HG02938 (cell line): Measurements from ENCODE around the gene ROBO2.

Source experiments
- ATAC-seq: cut with Tn5 transposase; IDR thresholded peaks from one replicate; pipeline ENCODE4 v1.9.1; 2021; ENCODE audit warnings: mild to moderate bottlenecking, moderate library complexity; ENCODE audit not compliant: unreplicated experiment

Gene ROBO2

DNA sequence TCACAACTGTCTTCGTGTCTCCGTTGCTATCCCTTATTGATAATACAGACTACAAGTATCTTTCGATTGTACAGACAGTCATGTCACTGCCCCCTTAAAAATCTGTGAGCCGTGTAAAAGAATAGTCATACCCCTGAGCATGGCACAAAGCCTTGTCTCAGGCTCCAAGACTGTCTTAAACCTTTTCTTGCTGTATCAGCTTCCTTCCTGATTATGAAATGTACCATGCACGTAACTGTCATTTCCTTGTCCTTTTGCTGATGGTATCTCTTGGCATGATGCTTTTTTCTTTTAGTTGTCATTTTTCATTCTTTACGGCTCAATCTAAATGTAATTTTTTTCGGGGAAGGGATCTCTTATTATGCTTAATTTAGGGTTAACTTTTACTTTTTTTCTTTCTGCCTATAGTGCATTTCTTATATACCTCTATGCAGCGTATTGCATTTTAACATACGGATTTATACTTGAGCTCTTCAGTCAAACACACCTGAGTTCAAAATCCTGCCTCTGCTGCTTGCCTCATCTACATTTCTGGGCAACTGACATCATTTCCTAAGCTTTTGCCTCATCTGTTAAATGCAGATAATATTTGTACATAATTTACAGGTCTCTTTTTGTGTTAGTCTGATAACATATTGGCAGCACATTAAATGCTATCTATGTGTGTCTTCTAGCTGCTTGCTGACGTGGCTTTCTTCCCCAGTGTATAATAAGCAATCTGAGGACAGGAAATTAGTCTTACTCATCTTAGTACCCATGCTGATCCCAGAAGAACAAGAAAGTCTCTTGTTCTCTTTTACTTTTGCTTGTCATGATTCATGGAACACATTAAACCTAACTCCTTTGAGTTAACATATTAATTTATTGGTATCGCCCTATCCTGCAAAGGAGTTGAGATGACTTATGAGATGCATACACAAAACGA is 57.3 kb downstream of the ROBO2 start:
- ATAC-seq = no peak

GRCh38 chr3:77102951-77103769 is 63.3 kb downstream of the ROBO2 start:
- ATAC-seq = no peak

GRCh38 chr3:77122652-77123051 is 82.8 kb downstream of the ROBO2 start:
- ATAC-seq = no peak

DNA sequence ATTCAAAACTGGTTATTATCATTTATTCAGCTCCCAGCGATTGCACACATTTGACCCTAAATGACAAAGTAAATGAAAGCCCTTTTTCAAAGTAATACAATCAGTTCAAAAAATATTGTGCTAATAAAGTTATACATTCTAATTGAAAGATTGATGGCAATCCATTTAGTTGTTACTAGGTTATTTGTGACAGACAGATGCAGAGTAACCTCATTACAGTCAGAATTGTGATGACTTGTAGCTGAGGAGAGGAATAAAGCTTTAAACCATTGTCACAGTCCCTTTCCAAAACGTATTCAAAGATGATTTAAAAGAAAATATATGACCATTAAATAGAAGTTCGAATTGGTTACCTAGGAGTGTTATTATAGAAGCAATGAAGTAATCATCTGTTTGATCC is 86.1 kb downstream of the ROBO2 start:
- no peak for ATAC-seq

DNA sequence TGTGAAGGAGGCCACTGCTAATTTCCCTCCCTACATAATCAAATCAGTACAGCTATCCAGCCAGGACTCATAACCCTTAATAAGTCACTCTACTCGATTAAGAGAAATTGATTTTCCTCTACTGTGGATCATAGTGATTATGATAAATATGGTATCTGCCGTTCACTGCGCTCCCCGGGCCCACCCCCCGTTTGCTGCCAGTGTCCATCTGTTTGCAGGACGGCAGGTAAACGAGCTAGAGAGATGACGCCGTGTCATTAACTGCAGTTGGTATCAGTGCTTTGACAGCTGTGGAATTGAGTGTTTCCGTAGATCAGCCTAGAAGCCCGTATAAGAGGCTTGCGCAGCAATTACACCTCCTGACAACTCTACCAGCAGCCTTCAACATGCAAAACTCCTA is 94.9 kb downstream of the ROBO2 start:
- ATAC-seq = no peak

DNA sequence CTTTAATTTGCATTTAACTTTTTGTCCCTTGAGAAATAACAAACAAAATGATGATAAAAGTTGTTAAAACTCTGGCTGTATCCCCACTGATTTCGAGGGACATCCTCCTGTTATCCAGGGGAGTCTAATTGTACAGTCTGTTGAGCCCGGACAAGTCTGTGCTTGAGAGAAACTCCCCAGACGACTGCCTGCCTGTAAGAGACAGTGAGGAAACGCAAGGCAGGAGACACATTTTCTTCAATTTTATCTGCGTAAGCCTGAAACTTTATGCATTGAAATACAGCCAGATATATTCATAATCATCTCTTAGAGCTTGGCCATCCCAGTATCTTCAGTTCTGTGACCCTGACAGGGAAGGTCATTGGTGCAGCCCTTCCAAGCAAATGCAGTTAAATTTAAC is 97.7 kb downstream of the ROBO2 start:
- no peak for ATAC-seq

DNA sequence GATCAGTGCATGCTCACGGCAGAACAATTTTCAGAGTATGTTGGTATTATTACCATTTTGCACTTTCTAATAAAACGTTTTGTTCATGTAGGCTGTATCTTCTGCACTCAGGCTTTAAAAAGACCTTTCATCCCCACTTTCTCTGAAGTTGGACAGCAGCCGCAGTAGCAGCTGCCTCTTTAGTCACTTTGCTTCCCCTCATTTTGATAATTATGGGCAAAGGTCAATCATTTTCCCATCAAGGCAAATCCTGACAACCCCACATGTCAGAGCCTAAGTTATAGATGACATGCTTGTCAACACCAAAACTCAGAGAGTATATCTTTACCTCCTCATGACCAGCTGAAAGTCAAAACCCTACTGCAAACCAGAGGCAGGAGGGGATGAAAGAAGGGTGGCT is 99.7 kb downstream of the ROBO2 start:
- no peak for ATAC-seq

GRCh38 chr3:77141423-77141822 is 101.5 kb downstream of the ROBO2 start:
- no peak for ATAC-seq

DNA sequence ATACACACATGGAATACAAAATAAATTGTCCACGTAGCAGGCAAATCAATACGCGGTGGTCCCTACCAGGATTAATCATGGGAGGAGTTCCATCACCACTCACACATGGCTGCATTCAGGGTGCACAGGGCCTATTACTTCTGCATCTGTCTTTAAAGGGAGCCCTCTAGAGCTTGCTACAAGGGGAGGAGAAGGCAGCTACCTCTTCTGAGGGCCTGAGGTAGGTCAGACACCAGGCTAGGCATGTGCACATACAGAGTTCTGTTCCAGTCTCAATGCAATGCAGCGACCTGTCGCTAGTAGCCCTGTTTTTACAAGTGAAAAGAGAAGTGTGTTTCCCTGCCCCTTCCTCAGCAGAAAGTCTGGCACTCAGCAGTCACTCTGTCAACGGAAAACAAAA is 102.7 kb downstream of the ROBO2 start:
- ATAC-seq = no peak

- ATAC-seq = no peak
Observed at GRCh38 chr3:77146004-77146403, 106.1 kb downstream of the ROBO2 start.

GRCh38 chr3:77147836-77148578 is 108.1 kb downstream of the ROBO2 start:
- ATAC-seq = no peak

DNA sequence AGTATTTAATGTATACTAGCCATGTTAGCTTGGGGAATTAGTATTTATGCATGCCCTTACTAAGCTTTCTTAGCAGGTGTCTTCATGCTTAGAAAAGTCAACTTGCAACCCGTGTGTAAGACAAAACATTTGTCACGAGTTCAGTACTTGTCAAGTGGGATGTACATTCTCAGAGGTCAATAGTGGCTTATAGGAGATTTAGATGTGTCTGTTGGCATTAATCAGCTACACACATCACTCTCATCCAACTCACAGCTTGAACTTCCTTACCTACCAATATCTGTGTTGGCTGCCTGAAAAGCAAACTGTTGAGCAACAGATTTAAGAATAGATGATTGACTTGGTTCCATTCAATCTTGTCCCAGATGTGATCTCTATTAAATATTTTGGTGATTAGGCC is 109.5 kb downstream of the ROBO2 start:
- ATAC-seq = no peak

DNA sequence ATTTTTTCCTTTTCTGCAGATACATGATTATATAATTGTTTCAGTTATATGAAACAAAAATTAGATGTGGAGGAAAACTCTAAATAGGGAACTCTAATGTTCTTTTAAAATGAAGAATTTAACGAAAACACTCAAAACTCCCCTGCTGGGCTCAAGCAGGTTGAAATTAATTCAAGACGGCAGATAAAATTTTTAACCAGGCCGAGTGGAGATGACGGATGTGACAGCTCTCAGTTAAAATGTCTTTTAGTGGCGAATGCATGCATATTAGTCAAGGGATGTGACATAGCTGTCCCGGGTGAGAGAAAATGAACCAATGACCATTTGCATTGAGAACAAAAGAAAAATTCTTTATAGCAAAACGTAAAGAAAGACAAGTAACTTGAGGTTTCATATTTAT is 110.1 kb downstream of the ROBO2 start:
- no peak for ATAC-seq

DNA sequence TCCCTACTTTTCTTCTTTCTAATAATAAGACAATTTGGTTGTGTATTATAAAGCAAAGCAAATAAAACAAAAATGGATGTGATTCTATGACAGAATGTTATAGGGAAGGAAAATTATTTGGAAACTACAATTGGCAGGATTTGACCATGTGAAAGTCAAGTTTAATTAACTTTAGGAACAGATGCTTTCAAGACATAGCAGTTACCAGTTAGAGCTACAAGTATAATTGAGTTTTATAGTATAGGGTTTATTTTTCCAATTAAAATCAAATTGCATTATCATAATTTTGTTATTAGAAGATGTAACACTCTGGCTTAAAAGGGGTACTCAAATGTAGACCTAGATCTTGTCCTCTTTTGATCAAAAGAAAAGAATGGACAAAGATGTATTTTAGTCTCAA is 110.9 kb downstream of the ROBO2 start:
- ATAC-seq = no peak

- no peak for ATAC-seq
Observed at GRCh38 chr3:77158730-77159581, 119.1 kb downstream of the ROBO2 start.

- no peak for ATAC-seq
Observed at GRCh38 chr3:77160931-77161497, 121.1 kb downstream of the ROBO2 start.

DNA sequence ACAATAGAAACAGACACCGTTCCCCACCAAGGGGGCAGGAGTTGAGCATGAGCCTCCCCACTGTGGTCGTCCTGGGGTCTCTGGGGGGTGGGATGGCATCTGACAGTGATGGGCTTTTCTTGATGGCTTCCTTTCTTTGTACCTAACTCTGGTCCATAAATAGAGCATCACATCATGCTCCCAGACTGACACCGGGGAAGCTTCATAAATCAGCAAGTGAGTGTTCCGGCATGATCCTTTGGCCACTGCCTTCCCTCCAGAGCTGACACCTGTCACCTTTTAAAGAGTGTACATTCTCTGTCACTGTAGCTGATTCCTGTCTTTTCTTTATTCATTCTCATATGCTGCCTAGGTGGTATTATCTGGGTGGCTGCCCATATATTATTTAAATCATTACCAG is 129.9 kb downstream of the ROBO2 start:
- no peak for ATAC-seq

- no peak for ATAC-seq
Observed at GRCh38 chr3:77171026-77171425, 131.1 kb downstream of the ROBO2 start.

DNA sequence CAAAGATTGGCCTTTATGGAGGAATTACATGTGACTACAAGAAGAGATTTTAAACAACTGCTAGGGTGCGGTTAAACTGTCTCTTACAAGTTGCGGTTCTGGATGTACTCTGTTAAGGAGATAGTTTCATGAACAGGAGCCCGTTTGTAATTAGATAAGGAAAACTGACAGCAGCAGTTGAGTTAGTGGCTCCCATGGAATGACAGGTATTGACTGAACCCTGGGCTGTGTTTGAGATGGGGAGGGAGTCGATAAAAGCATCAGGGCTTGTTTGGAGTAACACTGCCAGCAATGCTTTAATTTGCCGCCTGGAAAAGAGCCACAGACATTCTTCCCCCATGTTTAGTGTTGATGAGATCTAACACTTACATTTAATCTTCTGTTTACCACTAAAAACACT is 139.9 kb downstream of the ROBO2 start:
- no peak for ATAC-seq

DNA sequence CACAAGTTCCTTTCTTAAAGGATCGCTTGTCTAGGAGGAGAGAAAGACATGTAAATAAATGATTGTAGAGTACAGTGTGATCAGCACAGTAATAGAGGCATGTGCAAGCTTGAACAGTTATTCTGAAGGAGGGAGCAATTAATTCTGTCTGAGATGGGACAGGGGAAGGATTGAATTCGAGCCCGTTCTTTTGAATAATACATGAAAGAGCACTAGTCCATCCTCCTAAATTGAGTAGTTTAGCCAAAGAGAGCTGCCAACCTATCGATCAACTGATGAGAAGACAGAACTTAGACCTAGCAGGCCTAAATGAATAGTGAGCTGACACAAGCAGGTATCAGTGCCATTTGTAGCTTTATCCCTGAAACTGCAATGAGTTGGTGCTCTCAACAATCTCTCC is 142.4 kb downstream of the ROBO2 start:
- ATAC-seq = no peak
